Measurements from ENCODE around the gene UBTD1. TPM values are rescaled to one million over a fixed set of nuclear protein-coding genes. Genes with fewer than 3 reads are reported as not detected.

The UBTD1 gene
- total RNA-seq, 3 donors from 2014 or later = 0.49 to 7.3 (median 3.4) TPM

DNA sequence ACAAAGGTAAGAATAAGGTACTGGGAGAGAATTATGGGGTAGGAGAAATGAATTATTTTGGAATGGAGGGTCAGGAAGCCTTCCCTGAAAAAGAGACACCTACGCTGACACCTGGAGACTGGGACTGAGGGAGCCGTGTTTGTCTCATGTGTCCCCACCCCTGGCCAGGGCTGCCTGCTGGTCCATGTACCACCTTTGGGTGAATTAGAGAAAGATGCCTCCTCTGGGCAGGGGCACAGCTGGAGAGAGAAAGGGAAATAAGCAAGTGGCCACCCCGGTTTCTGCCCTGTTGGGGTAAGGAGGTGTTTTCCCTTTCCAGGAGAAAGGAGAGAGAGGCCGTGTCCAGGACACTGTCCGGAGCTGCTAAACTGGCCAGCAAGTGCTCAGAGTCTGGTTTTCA is 21.8 kb downstream of the UBTD1 start:
- Histone ChIP-seq H3K36me3 (ENCODE audit: low read depth) (no peaks in the 10 kb centered on the region), H3K4me1 (ENCODE audit: low read depth) (no peaks in the 10 kb centered on the region), H3K9me3 (no peaks in the 10 kb centered on the region), H3K4me3 (no peak overlapping the region)
- TF ChIP-seq, protein P1, sequence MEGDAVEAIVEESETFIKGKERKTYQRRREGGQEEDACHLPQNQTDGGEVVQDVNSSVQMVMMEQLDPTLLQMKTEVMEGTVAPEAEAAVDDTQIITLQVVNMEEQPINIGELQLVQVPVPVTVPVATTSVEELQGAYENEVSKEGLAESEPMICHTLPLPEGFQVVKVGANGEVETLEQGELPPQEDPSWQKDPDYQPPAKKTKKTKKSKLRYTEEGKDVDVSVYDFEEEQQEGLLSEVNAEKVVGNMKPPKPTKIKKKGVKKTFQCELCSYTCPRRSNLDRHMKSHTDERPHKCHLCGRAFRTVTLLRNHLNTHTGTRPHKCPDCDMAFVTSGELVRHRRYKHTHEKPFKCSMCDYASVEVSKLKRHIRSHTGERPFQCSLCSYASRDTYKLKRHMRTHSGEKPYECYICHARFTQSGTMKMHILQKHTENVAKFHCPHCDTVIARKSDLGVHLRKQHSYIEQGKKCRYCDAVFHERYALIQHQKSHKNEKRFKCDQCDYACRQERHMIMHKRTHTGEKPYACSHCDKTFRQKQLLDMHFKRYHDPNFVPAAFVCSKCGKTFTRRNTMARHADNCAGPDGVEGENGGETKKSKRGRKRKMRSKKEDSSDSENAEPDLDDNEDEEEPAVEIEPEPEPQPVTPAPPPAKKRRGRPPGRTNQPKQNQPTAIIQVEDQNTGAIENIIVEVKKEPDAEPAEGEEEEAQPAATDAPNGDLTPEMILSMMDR (IDR thresholded peaks at IDR 0.05) = no peak
- intact Hi-C loops (cut with DNase I, micrococcal nuclease) = no loop called here
- no peak for ATAC-seq
- no peak for DNase-seq

DNA sequence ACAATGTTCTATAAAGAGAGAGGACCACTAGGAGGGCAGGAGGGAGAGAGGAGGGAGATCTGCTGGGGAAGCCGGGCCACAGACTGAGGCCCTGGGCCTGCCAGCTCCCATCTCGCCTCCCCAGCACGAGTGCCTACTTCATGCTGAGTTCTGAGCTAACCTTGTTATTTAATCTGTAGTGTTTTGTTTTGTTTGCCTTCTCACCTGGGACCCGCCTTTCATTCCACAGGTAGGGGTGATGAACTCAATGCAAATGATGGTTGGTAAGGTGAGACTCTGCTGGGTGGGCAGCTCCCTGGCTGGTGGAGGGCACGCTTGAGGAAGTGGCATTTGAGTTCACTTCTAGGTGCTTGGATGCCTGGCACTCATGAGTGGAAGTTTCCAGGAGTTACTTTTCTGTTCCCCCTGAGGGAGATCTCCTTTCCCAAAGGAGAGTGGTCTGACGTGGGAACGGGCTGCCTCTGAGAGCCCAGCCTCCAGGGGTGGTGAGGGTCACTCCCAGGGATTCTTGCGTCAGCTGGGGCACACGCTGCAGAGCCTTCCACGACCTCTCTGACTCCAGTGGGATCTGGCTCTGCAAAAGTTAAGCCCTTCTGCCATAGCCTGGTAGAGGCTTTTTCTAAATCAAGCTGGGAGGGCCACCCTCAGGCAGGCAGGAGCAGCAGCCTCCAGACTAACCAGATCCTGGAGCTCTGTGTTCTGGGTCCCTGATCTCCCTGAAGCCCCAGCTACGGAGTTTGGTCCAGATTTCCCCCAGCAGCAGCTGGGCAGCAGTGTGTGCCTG is 22.4 kb downstream of the UBTD1 start:
- ATAC-seq (no peak), DNase-seq (no peak)
- TF ChIP-seq, protein P1 (IDR thresholded peaks at IDR 0.05) = no peak
- Histone ChIP-seq H3K4me3 (no peak overlapping the region), H3K9me3 (no peaks in the 10 kb centered on the region), H3K36me3 (ENCODE audit: low read depth) (no peaks in the 10 kb centered on the region), H3K4me1 (ENCODE audit: low read depth) (no peaks in the 10 kb centered on the region)
- intact Hi-C loops (cut with DNase I, micrococcal nuclease) = no loop called here

DNA sequence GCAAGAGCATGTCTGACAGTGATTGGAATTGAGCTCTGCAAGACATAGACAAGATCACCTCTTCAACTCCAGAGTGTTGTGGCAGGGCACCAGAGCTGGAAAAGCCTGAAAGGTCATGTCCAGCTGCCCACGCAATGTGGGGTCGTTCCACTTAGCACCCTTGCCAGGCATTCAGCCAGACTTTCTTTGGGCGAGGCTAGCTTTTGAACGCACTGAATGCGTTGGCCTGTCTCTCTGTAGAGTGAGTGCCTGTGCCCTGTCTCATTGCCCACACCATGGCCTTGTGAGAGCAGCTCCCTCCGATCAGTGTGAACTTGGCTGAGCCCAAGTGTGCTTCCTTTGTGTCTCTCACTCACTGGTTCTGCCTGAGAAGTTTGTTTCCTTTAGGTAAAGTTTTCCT is 23.3 kb downstream of the UBTD1 start:
- no peak overlapping the region for H3K4me3 ChIP-seq
- TF ChIP-seq, protein P1 (IDR thresholded peaks at IDR 0.05) = no peak
- no peaks in the 10 kb centered on the region for H3K4me1 ChIP-seq (ENCODE audit: low read depth)
- intact Hi-C loops (cut with DNase I, micrococcal nuclease) = no loop called here
- ATAC-seq (no peak), DNase-seq (no peak)
- H3K36me3 ChIP-seq (ENCODE audit: low read depth) = no peaks in the 10 kb centered on the region
- H3K9me3 ChIP-seq = no peaks in the 10 kb centered on the region

DNA sequence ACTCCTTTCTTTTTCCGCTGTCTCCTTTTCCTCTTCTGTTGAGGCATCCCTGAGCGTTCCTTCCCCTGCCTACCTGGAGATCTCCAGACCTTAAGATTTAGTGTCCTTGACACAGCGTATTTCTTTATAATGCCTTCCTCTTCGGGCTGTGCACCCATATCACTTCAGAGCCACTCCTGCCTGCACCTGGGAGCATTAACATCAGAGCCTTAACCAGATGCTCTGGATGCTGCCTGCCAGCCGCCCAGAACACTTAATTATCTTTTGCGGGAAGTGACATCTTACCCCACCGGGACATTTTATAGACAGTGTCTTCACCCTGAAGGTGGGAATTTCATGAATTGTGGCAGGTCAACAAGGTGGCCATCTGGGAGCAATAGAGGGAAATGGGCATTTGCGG is 24.2 kb downstream of the UBTD1 start:
- Histone ChIP-seq H3K9me3 (no peaks in the 10 kb centered on the region), H3K4me3 (no peak overlapping the region), H3K36me3 (ENCODE audit: low read depth) (no peaks in the 10 kb centered on the region), H3K4me1 (ENCODE audit: low read depth) (no peaks in the 10 kb centered on the region)
- intact Hi-C loops (cut with DNase I, micrococcal nuclease) = no loop called here
- TF ChIP-seq, protein P1 (IDR thresholded peaks at IDR 0.05) = no peak
- ATAC-seq = no peak
- DNase-seq = no peak

DNA sequence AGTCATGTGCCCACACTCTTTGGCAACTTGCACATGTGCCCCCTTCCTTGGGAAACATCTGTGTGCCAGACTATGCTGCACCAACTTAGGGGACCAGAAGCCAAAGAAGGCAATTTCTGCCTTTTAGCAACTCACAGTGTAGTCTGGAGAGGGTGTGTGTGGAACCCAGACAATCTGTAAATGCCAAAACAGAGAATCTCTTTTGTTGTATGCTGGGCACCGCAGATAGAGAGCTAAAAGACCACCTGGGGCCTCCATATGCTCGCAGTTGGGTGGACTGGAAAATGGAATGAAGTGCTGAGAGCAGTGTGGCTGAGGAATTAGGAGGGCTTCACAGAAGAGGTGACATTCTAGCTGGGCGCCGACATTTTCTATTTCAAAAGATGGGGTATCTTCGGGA is 26.4 kb downstream of the UBTD1 start:
- ATAC-seq (no peak), DNase-seq (no peak)
- Histone ChIP-seq H3K4me1 (ENCODE audit: low read depth) (no peaks in the 10 kb centered on the region), H3K36me3 (ENCODE audit: low read depth) (no peaks in the 10 kb centered on the region), H3K4me3 (no peak overlapping the region), H3K9me3 (no peaks in the 10 kb centered on the region)
- TF ChIP-seq, protein P1 (IDR thresholded peaks at IDR 0.05) = no peak
- intact Hi-C loops (cut with DNase I, micrococcal nuclease) = no loop called here
